HepG2 (cell line): Measurements from ENCODE around the gene THUMPD2. TPM values are rescaled to one million over a fixed set of nuclear protein-coding genes. Genes with fewer than 3 reads are reported as not detected.

Source experiments
- ATF7-NPFF ChIP-seq: sonication (generic); formaldehyde crosslinking; IDR thresholded peaks from 2 replicates; pipeline ENCODE4 v1.8.1; 2023; ENCODE audit warnings: mild to moderate bottlenecking, low read depth, missing genetic modification reagents, moderate library complexity
- ELF1 ChIP-seq: sonication (generic); formaldehyde crosslinking; IDR thresholded peaks from 2 replicates; pipeline ENCODE4 v1.4.0; 2020; ENCODE audit warnings: missing genetic modification reagents
- GFI1 ChIP-seq: sonication (generic); formaldehyde crosslinking; IDR thresholded peaks from 2 replicates; pipeline ENCODE4 v1.5.0; 2020; ENCODE audit warnings: missing genetic modification reagents, mild to moderate bottlenecking, borderline replicate concordance
- HOXA5 ChIP-seq: sonication (generic); formaldehyde crosslinking; IDR thresholded peaks from 2 replicates; pipeline ENCODE4 v1.4.0; 2020; ENCODE audit warnings: missing genetic modification reagents
- HOXD1 ChIP-seq: sonication (generic); formaldehyde crosslinking; IDR thresholded peaks from 2 replicates; pipeline ENCODE4 v1.5.0; 2020; ENCODE audit warnings: missing genetic modification reagents
- IRF9 ChIP-seq: sonication (generic); formaldehyde crosslinking; IDR thresholded peaks from 2 replicates; pipeline ENCODE4 v1.8.0; 2022; ENCODE audit warnings: missing genetic modification reagents, mild to moderate bottlenecking, borderline replicate concordance
- KDM3A ChIP-seq: IDR thresholded peaks from 2 replicates; pipeline ENCODE4 v1.6.1; 2018; ENCODE audit warnings: low read depth, missing compliant biosample characterization
- MXI1 ChIP-seq: IDR thresholded peaks from 3 replicates; pipeline ENCODE4 v1.6.1; 2012; ENCODE audit warnings: low read depth, low read length, inconsistent platforms, borderline replicate concordance
- POLR2A ChIP-seq, 2 experiments: IDR thresholded peaks; 2 replicates each; pipeline ENCODE4 v1.6.1; 2011; ENCODE audit warnings: low read depth in 2 of 2, low read length in 2 of 2, mild to moderate bottlenecking in 1 of 2, moderate library complexity in 1 of 2; ENCODE audit not compliant: insufficient read depth in 1 of 2
- POLR2AphosphoS5 ChIP-seq: IDR thresholded peaks from 2 replicates; pipeline ENCODE4 v1.6.1; 2012; ENCODE audit warnings: low read depth, low read length
- PRDM15 ChIP-seq: sonication (generic); formaldehyde crosslinking; IDR thresholded peaks from 2 replicates; pipeline ENCODE4 v1.4.0; 2020; ENCODE audit warnings: missing genetic modification reagents
- RBFOX2 ChIP-seq: fragments of 200-400 bp; formaldehyde crosslinking; IDR thresholded peaks from 2 replicates; pipeline ENCODE4 v1.6.1; 2017; ENCODE audit warnings: low read depth, mild to moderate bottlenecking, low read length
- SMYD3 ChIP-seq: sonication (generic); formaldehyde crosslinking; IDR thresholded peaks from 2 replicates; pipeline ENCODE4 v1.8.1; 2023; ENCODE audit warnings: mild to moderate bottlenecking, missing genetic modification reagents
- SRSF1 ChIP-seq: fragments of 200-400 bp; formaldehyde crosslinking; optimal IDR thresholded peaks from 2 replicates; pipeline ENCODE3; 2017; ENCODE audit warnings: mild to moderate bottlenecking, low read depth, low read length, moderate library complexity
- TFE3 ChIP-seq: IDR thresholded peaks from 2 replicates; pipeline ENCODE4 v1.6.1; 2016
- THAP8 ChIP-seq: sonication (generic); formaldehyde crosslinking; IDR thresholded peaks from 2 replicates; pipeline ENCODE4 v1.5.1; 2020; ENCODE audit warnings: missing genetic modification reagents, mild to moderate bottlenecking, borderline replicate concordance
- ZMAT5 ChIP-seq: sonication (generic); formaldehyde crosslinking; IDR thresholded peaks from 2 replicates; pipeline ENCODE4 v1.5.0; 2020; ENCODE audit warnings: mild to moderate bottlenecking, low read depth, missing genetic modification reagents, borderline replicate concordance
- ZNF44 ChIP-seq: sonication (generic); formaldehyde crosslinking; IDR thresholded peaks from 2 replicates; pipeline ENCODE4 v1.5.1; 2020; ENCODE audit warnings: mild to moderate bottlenecking, missing genetic modification reagents
- polyA plus RNA-seq, 8 experiments: library from polyadenylated mRNA; depleted of rRNA in 3 of 8; stranded (reverse) in 7 of 8; unstranded in 1 of 8; fragments of >200 nt; fragmentation: Illumina TruSeq in 4 of 8; extraction: Trizol in 4 of 8; gene quantifications; 2 replicates each; pipeline versions ENCODE4 v1.2.1 to v1.2.3, GENCODE V29; 2011 to 2016; ENCODE audit warnings: low read depth in 4 of 8, missing spikeins in 1 of 8, mixed read lengths in 1 of 8; ENCODE audit not compliant: insufficient read depth in 1 of 8
- total RNA-seq, 5 experiments: library from RNA; depleted of rRNA; stranded (reverse); fragments of >200 nt; fragmentation: Illumina TruSeq; extraction: Trizol; gene quantifications; 2 replicates each; pipeline ENCODE4 v1.2.3, GENCODE V29; 2016; ENCODE audit warnings: low read depth in 1 of 5

Gene THUMPD2
- total and polyA plus RNA-seq, 2 of the 13 experiments (the other 11 are each of a cell fraction or from before 2014, with no cell fraction given) = 11.8 to 15.6 TPM

- TF ChIP-seq GFI1 (CRISPR knock-in tag) = peak; percentile 69; the same call in 1 of the 2 replicates
- TF ChIP-seq ATF7-NPFF = peak; percentile 97
- TF ChIP-seq POLR2AphosphoS5 = peak; percentile 88
- no peak for TF ChIP-seq PRDM15 (CRISPR knock-in tag)
- TF ChIP-seq IRF9 = no peak; the same call in none of the 2 replicates
- TF ChIP-seq POLR2A (IDR thresholded peaks at IDR 0.05; ENCODE audit: insufficient read depth in 1 of 2, low read depth in 2 of 2, low read length in 2 of 2) = peak; percentile 84 to 95
- no peak for TF ChIP-seq ZMAT5
- TF ChIP-seq ELF1 = peak; percentile 54; the same call in 1 of the 2 replicates
- TF ChIP-seq RBFOX2 = peak; percentile 94
- TF ChIP-seq SRSF1 = no peak
- peak; percentile 51; the same call in 1 of the 3 replicates for TF ChIP-seq MXI1
- TF ChIP-seq SMYD3 = no peak
- TF ChIP-seq HOXD1 (CRISPR knock-in tag) = peak; percentile 95
- peak; percentile 83 for TF ChIP-seq HOXA5 (CRISPR knock-in tag)
- TF ChIP-seq TFE3 (CRISPR knock-in tag) = peak; percentile 92
- TF ChIP-seq KDM3A = peak; percentile 87
- TF ChIP-seq THAP8 (CRISPR knock-in tag) = 0 out of 2 replicates have a peak, but pooled peaks have one; percentile 54
- TF ChIP-seq ZNF44 (CRISPR knock-in tag) = peak; percentile 98
These were observed at the start of gene THUMPD2 (continued) for GRCh38 chr2:39778775-39779340.
